GM18511 (cell line): ENCODE results near the gene SUMO2.
A peak's percentile ranks its signal among the peaks of the same experiment; 100 is the strongest.
"Not testable (repeated sequence)": the region's sequence is repeated elsewhere in the genome, so short reads cannot be mapped to it uniquely, and the experiment has no call there.

ENCODE experiments used
- ATAC-seq: cut with Tn5 transposase; IDR thresholded peaks from one replicate; pipeline ENCODE4 v1.9.1; 2021; ENCODE audit warnings: mild to moderate bottlenecking, moderate library complexity; ENCODE audit not compliant: unreplicated experiment

Gene SUMO2

DNA sequence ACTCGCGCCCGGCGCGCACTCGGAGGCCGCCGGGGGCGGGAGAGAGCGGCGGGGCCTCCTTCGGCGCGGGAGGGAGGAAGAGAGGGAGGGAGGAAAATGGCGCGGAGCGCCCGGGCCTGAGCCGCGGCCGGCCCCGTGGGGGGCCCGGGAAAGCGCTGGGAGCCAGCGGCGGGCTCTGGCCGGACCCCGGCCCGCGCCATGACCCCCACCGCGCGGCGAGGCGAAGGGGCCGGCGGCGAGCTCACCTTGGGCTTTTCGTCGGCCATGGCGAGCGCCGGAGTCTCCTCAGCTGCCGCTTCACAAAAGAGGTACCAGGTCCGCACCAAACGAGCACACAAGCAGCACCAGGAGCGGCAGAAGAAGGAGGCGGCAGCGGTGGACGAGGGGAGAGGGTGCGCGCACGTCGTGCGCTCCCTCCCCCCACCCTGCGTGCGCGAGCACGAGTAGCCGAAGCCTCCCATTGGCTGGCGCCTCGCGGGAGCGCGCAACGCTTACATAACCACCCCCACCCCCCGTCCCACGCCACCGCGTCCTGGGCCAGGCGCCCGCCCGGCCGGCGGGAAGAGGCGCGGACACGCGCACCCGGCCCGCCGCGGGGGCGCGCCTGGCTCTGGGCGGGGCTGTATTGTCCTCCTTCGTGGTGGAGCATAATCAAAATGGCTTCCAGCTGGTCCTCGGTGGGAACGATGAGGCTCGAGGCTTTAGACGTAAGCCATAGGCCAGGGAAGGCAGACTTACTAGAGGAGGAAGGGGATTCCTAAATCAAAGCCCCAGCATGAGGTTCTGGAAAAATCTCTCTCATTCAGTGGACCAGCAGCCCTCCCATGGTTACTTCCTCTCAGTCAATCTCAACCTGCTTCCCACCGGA, at the start of gene SUMO2:
TSS of gene SUMO2 (minus strand) at position 391 of the 868 bp plus-strand sequence. CDS start at position 266, 125 bp downstream.
- peak; percentile 77 for ATAC-seq

- no peak for ATAC-seq
These were observed 49.1 kb upstream of the SUMO2 start for GRCh38 chr17:75231741-75232464.

- no peak for ATAC-seq
These were observed 48.3 kb upstream of the SUMO2 start for GRCh38 chr17:75231071-75231470.

- no peak for ATAC-seq
These were observed 46.1 kb upstream of the SUMO2 start for GRCh38 chr17:75228847-75229246.

GRCh38 chr17:75228305-75228704, 45.5 kb upstream of the SUMO2 start:
- no peak for ATAC-seq

DNA sequence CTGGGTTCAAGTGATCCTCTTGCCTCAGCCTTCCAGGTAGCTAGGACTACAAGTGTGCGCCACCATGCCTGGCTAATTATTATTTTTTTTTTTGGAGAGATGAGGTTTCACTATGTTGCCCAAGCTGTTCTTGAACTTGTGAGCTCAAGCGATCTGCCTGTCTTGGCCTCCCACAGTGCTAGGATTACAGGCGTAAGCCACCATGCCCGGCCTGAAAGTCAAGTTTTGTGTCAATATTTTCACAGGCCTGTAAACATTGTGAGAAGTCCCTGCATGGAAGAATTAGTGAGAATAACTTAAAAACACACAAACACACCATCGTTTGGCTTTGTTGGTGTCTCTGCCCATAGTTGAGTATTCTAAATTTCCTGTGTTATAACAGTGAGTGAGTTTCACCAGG, 45.0 kb upstream of the SUMO2 start:
- no peak for ATAC-seq

DNA sequence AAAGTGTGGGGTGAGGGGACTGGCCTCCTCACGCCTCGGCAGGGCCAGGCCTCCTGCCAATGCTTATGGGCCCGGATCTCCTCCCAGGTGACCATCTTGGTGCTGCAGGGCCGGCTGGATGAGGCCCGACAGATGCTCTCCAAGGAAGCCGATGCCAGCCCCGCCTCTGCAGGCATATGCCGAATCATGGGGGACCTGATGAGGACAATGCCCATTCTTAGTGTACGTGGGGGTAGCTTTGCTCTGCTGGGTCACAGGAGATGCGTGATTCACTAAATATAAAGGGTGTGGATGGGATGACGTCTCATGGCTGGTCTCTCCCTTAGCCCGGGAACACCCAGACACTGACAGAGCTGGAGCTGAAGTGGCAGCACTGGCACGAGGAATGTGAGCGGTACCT, 42.3 kb upstream of the SUMO2 start:
- ATAC-seq = no peak

DNA sequence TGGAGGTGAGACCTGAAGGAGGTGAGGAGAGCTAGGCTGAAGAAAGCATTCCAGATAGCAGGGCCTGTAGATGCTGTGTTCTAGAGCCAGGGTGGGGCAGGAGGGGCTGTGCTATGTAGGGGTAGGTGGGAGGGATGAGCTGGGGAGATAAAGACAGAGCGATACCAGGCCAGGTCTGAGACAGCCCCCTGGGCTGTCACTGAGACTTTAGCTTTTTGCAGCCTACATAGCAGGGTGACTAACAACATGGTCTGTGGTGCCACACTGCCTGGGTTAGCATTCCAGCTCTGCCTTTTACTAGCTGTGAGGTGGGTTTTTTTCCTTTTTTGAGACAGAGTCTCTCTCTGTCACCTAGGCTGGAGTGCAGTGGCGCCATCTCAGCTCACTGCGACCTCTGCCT, 37.1 kb upstream of the SUMO2 start:
- no peak for ATAC-seq

GRCh38 chr17:75218131-75218530, 35.4 kb upstream of the SUMO2 start:
- no peak for ATAC-seq

DNA sequence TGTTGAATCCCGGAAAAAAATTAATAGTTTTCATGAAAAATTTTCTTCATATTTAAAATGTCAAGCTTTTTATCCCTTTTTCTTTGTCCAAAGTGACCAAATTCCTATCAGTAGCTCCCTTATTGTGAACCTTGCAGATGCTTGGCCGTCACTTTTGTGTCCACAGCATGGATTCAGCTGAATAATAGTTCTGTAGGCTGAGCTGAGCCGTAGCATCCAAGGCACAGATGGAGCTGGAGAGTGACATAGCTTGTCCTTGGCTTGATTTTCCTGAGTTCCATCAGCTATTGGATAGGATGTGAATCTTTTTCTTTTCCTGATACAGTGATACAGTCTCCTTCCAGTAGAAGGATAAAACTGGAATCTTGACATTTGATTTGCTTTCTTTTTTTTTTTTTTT, 26.3 kb upstream of the SUMO2 start:
- no peak for ATAC-seq

GRCh38 chr17:75208161-75208560, 25.4 kb upstream of the SUMO2 start:
- ATAC-seq = no peak

GRCh38 chr17:75207760-75208159, 25.0 kb upstream of the SUMO2 start:
- no peak for ATAC-seq

GRCh38 chr17:75207050-75207407, 24.3 kb upstream of the SUMO2 start:
- not testable (repeated sequence) for ATAC-seq

DNA sequence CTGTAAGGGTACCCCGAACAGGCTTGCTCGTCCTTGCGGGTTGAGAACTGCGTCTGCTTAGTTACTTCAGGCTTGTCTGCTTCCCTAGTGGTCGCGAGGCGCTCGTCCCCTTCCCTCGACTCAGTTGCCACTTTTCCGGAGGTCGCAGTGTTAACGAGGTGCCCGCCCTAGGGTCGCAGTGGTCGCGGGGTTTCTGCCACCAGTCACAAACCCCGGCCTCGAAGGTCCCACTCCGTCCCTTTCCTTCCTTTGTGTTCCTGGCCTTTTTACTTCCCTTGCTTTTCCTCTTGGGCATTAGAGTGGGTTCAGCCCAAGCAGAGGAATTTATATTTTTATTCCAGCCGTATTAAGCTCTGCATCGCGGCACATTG, 23.0 kb upstream of the SUMO2 start:
- peak; percentile 13 for ATAC-seq

- peak; percentile 75 for ATAC-seq
These were observed 22.5 kb upstream of the SUMO2 start, which contains the start of gene NUP85 for GRCh38 chr17:75205037-75205792. Gene NUP85, plus strand, starts transcription at chr17:75205679. Its CDS starts 83 bp downstream, at chr17:75205762.

GRCh38 chr17:75199886-75200618, 17.3 kb upstream of the SUMO2 start:
- no peak for ATAC-seq

DNA sequence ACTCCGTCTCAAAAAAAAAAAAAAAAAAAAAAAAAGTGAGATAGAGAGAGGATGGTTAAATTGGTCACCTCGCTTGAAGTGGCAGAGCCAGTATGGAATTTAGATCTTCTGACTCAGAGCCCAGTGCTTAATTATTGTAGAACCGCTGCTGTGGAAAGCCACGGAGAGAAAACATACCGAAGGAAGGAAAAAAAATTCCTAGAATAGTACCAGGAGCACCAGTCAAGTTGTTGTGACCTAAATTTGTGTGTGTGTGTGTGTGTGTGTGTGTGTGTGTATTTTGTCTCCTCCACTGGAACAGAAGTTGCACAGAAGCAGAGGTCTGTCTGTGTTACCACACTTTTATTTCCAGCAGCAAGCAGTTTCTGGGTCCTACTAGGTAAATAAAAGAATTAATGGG, 12.1 kb upstream of the SUMO2 start:
- no peak for ATAC-seq

GRCh38 chr17:75191584-75191983, 8.8 kb upstream of the SUMO2 start:
- no peak for ATAC-seq

GRCh38 chr17:75188614-75189013, 5.9 kb upstream of the SUMO2 start:
- ATAC-seq = no peak

GRCh38 chr17:75183999-75184884, 1.5 kb upstream of the SUMO2 start:
- ATAC-seq = no peak
